NCI-H446 (cell line): ENCODE data around the gene VILL.
"Not testable (repeated sequence)": the region's sequence is repeated elsewhere in the genome, so short reads cannot be mapped to it uniquely, and the experiment has no call there.

Experiments used
- DNase-seq, 2 experiments: peaks; one replicate each; lab custom pipeline; 2025; lab: John Stamatoyannopoulos, UW

The VILL gene

GRCh38 chr3:37963635-37964034 lies 27.0 kb upstream of the VILL start:
- DNase-seq, result no peak

GRCh38 chr3:37964146-37964545 lies 26.4 kb upstream of the VILL start:
- DNase-seq, result no peak

DNA sequence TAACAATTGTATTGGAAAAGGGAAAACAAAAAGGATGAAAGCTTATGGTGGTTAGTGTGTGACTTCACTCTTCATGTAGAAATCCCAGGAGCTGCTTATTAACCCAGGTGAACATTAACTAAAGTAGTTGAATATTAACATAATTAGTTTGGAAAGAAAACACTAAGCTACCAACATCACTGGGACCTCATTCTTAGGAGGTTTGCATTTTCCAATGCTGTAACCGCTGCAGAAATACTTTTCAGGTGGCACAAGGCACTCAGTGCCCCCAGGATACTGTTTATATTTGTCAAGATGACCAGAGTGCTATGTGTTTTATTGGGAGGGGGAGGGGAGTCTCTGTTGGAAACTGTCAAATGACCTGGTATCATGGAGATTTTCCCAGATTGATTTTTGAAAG lies 25.9 kb upstream of the VILL start:
- no peak for DNase-seq

- peak in 1 of 2 experiments; percentile 42 for DNase-seq
These were observed 23.2 kb upstream of the VILL start for GRCh38 chr3:37967260-37967881.

DNA sequence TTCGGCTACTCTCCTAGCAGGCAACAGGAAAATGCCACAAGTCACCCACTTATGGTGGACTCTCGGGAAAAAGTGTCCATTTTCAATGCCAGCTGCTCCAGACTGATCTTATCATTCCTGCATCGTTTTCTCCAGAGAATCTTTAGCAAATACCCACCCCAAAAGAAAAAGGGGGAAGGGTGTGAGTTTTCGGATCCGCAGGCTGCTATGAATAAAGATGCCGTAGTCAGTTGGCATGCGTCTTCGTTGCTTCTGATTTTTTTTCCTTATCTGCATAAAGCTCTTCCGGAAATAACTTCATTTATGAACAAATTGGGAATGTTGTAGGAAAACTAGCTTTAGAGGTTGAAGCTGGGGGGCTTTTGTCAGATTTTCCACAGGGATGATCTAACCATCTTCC lies 22.4 kb upstream of the VILL start:
- DNase-seq, result no peak

- DNase-seq, result no peak
These were observed 21.6 kb upstream of the VILL start for GRCh38 chr3:37968813-37969595.

GRCh38 chr3:37969596-37970100 lies 20.9 kb upstream of the VILL start:
- DNase-seq, result no peak

DNA sequence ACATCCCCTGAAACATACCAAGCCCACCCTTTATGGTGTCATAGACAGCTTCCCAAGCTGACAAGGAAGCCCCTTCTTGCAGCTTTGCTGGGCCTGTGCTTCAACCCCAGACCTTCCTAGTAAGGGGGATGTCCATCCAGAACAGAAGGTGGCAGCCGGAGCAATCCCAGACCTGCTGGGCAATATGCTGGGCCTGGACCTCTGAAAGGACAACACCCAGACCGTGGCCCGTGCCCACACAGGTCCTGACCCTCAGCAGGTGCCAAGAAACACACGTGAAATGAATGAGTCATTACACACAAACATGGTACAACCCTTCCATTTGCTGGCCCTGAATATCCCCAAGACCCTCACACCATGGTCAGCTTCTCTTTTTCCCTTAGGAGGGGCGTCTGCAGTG lies 19.8 kb upstream of the VILL start:
- no peak for DNase-seq

GRCh38 chr3:37971467-37971866 lies 19.1 kb upstream of the VILL start:
- DNase-seq, result peak; percentile 7 to 25

- DNase-seq, result not testable (repeated sequence)
These were observed 18.5 kb upstream of the VILL start for GRCh38 chr3:37972056-37972455.

- peak; percentile 13 to 68 for DNase-seq
These were observed 17.1 kb upstream of the VILL start for GRCh38 chr3:37973246-37974054.

GRCh38 chr3:37974121-37975083 lies 16.2 kb upstream of the VILL start:
- peak in 1 of 2 experiments; percentile 32 for DNase-seq

DNA sequence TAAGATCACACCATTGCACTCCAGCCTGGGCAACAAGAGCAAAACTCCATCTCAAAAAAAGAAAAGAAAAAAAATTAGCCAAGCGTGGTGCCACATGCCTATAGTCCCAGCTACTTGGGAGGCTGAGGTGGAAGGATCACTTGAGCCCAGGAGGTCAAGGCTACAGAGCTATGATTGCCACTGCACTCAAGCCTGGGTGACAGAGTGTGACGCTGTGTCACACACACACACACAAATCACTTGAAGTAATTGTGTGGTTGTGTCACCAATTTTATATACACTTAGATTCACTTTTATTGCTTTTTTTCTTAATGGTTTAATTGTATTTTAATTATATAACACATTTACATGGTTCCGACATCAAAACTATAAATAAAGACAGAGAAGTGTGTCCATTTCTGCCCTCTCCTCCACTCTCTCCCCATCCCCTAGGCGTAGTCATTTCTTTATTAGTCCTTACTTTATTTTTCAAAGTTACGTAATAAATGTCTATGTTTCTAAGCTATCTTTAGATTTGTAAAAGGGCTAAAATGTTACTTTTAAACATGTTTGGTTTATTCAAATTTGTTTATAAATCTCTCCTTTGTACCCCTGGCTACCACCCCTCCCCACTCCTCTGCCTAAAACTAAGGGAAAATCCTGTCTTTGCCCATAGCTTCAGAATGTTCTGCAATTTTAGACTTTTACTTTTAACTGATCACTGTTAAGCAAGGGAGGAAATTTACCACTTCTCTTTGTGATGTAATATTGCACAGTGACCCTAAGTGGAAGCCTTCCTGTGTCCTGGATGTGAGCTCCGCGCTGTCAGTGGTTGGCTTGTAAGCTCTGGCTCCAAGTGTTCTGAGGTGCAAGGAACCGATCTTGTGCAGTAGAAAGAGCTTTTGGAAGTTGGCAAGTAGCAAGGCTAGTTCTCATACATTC lies 10.8 kb upstream of the VILL start:
- no peak for DNase-seq

DNA sequence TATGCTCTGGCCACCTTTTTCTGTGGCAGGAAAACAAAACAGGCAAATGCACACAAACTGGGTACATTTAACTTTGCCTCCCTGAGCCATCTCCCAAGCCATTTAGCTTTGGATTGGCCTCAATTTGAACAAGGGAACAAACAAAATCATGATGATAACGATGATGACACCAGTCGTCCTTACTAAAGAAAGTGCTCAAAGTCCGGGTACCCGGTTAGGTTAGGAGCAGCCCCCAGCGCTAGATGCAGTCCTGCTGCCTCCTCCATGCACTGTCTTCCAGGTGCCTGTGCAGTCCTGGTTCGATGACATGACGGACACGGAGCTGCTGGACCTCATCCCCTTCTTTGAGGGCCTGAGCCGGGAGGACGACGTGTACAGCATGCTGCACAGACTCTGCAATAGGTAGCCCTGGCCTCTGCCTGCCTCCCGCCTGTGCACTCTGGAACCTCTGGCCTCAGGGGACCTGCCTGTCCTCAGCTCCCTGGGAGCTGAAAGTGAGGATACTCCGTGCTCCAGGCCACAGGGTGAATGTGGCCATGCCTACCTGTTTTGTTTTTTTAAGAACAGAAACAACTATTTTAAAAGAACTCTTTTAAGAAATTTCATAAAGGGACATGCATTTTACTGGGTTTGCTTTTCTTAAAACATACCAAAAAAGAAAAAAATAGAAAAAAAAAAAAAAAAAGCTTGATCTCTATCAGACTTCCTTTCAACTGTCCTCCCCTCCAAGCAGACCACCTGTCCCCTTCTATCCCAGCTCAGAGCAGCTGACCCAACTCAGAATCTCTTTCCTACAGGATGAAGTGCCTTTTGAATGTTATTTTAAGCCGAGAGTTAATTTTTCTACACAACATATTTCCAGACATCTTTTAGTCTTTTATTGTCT lies 9.9 kb upstream of the VILL start:
- no peak for DNase-seq

GRCh38 chr3:37981348-37981664 lies 9.3 kb upstream of the VILL start:
- no peak for DNase-seq

- DNase-seq, result no peak
These were observed 8.3 kb upstream of the VILL start for GRCh38 chr3:37982331-37982730.

- no peak for DNase-seq
These were observed 6.5 kb upstream of the VILL start for GRCh38 chr3:37984051-37984450.

- DNase-seq, result no peak
These were observed 6.0 kb upstream of the VILL start for GRCh38 chr3:37984596-37984995.

- no peak for DNase-seq
These were observed 4.8 kb upstream of the VILL start for GRCh38 chr3:37985637-37986320.
